HepG2 (cell line): Measurements from ENCODE around the gene FAM219B. TPM values are rescaled to one million over a fixed set of nuclear protein-coding genes. Genes with fewer than 3 reads are reported as not detected.

Experiments used
- ATAC-seq: fragments of 200-7000 bp; cut with Tn5 transposase; 3 replicates; pipeline ENCODE4 v1.9.1; 2020; ENCODE audit warnings: mild to moderate bottlenecking, moderate library complexity
- Bru-seq: library from RNA; stranded (reverse); fragments of 400-500 nt; gene quantifications from one replicate; lab custom pipeline; 2021; lab: Mats Ljungman, UMichigan
- BruChase-seq, 2 experiments: library from RNA; stranded (reverse); fragments of 400-500 nt; gene quantifications; one replicate each; lab custom pipeline; 2021; lab: Mats Ljungman, UMichigan
- BruUV-seq: library from RNA; stranded (reverse); fragments of 400-500 nt; replicated peaks from 2 replicates; lab custom pipeline; 2021; lab: Mats Ljungman, UMichigan
- CTCF ChIA-PET: fragments of 300-600 bp; formaldehyde crosslinking; extraction: SDS; loops from one replicate; lab custom pipeline; 2021; ENCODE audit warnings: low total read pairs, inconsistent platforms, low intra/inter-chr PET ratio; lab: Yijun Ruan, JAX
- POLR2A ChIA-PET: fragments of 350-600 bp; sonication (Branson Sonifier 250); formaldehyde crosslinking; loops from one replicate; lab custom pipeline; 2020; ENCODE audit warnings: antibody characterized with exemption, inconsistent platforms; lab: Yijun Ruan, JAX
- DNase-seq: peaks from one replicate; pipeline ENCODE4 v3.0.0-alpha.2; 2015; ENCODE audit warnings: low spot score
- FAIRE-seq: peaks from 3 replicates; lab custom pipeline; 2011; peaks lifted over from hg19 to GRCh38; lab: Jason Lieb, UNC
- H2AFZ ChIP-seq: one replicate; pipeline ENCODE4 v1.6.1; 2011; ENCODE audit warnings: low read length, inconsistent platforms
- H3K27ac ChIP-seq: fragments of 300-600 bp; 3 replicates; pipeline ENCODE4 v1.8.0; 2011; ENCODE audit warnings: mixed run types, mild to moderate bottlenecking, mixed read lengths, low read length, inconsistent platforms; ENCODE audit not compliant: insufficient read depth; ENCODE audit errors: extremely low read length
- H3K27me3 ChIP-seq, 2 experiments: fragments of 200-600 bp in 1 of 2; 2 replicates in 1 of 2; 3 replicates in 1 of 2; pipeline versions ENCODE4 v1.6.0 to v1.8.0; 2011; ENCODE audit warnings: low read length in 2 of 2, mild to moderate bottlenecking in 2 of 2, moderate library complexity in 2 of 2, inconsistent platforms in 1 of 2; ENCODE audit not compliant: insufficient read depth in 2 of 2, control insufficient read depth in 1 of 2
- H3K36me3 ChIP-seq, 2 experiments: fragments of 200-600 bp in 1 of 2; replicated peaks in 1 of 2; 2 replicates in 1 of 2; 3 replicates in 1 of 2; pipeline versions ENCODE4 v1.5.1 to v1.8.0; 2011; ENCODE audit warnings: low read length in 2 of 2, inconsistent platforms in 1 of 2; ENCODE audit not compliant: insufficient read depth in 2 of 2, control insufficient read depth in 1 of 2
- H3K4me1 ChIP-seq: 2 replicates; pipeline ENCODE4 v1.5.1; 2012; ENCODE audit warnings: low read length, inconsistent platforms; ENCODE audit not compliant: insufficient read depth
- H3K4me2 ChIP-seq: 2 replicates; pipeline ENCODE4 v1.6.0; 2011; ENCODE audit warnings: low read depth, low read length, inconsistent platforms
- H3K4me3 ChIP-seq, 3 experiments: fragments of 200-600 bp in 1 of 3; sonication (generic), shearing (Covaris generic) in 1 of 3; replicated peaks in 1 of 3; 2 replicates each; pipeline ENCODE4 v1.5.1; 2011 to 2016; ENCODE audit warnings: low read length in 3 of 3, inconsistent platforms in 2 of 3, low read depth in 2 of 3, mild to moderate bottlenecking in 2 of 3, control low read depth in 1 of 3, mixed read lengths in 1 of 3; ENCODE audit not compliant: insufficient read depth in 1 of 3
- H3K79me2 ChIP-seq: one replicate; pipeline ENCODE4 v1.6.1; 2011; ENCODE audit warnings: low read length, inconsistent platforms; ENCODE audit not compliant: insufficient read depth
- H3K9ac ChIP-seq: 2 replicates; pipeline ENCODE4 v1.6.0; 2011; ENCODE audit warnings: mild to moderate bottlenecking, low read depth, low read length, inconsistent platforms; ENCODE audit not compliant: insufficient read depth
- H3K9me3 ChIP-seq: 2 replicates; pipeline ENCODE4 v1.5.1; 2012; ENCODE audit warnings: mild to moderate bottlenecking, low read length
- H4K20me1 ChIP-seq: 2 replicates; pipeline ENCODE4 v1.6.0; 2011; ENCODE audit warnings: inconsistent platforms, mild to moderate bottlenecking, low read length, moderate library complexity; ENCODE audit not compliant: insufficient read depth
- ATF7-NPFF ChIP-seq: sonication (generic); formaldehyde crosslinking; IDR thresholded peaks from 2 replicates; pipeline ENCODE4 v1.8.1; 2023; ENCODE audit warnings: mild to moderate bottlenecking, low read depth, missing genetic modification reagents, moderate library complexity
- ISL2 ChIP-seq: sonication (generic); formaldehyde crosslinking; IDR thresholded peaks from 2 replicates; pipeline ENCODE4 v1.5.0; 2020; ENCODE audit warnings: missing genetic modification reagents
- MXD4 ChIP-seq: IDR thresholded peaks from 2 replicates; pipeline ENCODE4 v1.6.1; 2016; ENCODE audit warnings: mild to moderate bottlenecking, missing biosample characterization, missing genetic modification reagents
- MXI1 ChIP-seq: IDR thresholded peaks from 3 replicates; pipeline ENCODE4 v1.6.1; 2012; ENCODE audit warnings: low read depth, low read length, inconsistent platforms, borderline replicate concordance
- ZNF598 ChIP-seq: sonication (generic); formaldehyde crosslinking; IDR thresholded peaks from 2 replicates; pipeline ENCODE4 v1.5.1; 2020; ENCODE audit warnings: mild to moderate bottlenecking, missing genetic modification reagents, borderline replicate concordance
- WGBS: methylation state at CpG from one replicate; pipeline ENCODE4 v1.1.6; 2017; ENCODE audit warnings: low lambda C conversion rate; 5-methylcytosine and 5-hydroxymethylcytosine counted together
- in situ Hi-C: cut with HindIII; loops from 2 replicates; pipeline ENCODE4 v1.10.0; 2017; ENCODE audit warnings: low pct_unique_long_range_greater_than_20kb; ENCODE audit not compliant: extremely low pct_ligation_motif_present
- intact Hi-C: fragments of 100-400 bp; cut with micrococcal nuclease; formaldehyde crosslinking; loops from one replicate; pipeline ENCODE4 v1.10.0; 2022; ENCODE audit not compliant: unreplicated experiment
- long read RNA-seq, 2 experiments: library from RNA in 1 of 2; library from polyadenylated mRNA in 1 of 2; stranded (forward) in 1 of 2; unstranded in 1 of 2; transcript quantifications; one replicate each; pipeline ENCODE4 v2.0.0, GENCODE V29; 2019 to 2022
- polyA minus RNA-seq, 3 experiments: library from RNA; depleted of rRNA, polyadenylated mRNA; stranded (reverse); fragments of >200 nt; gene quantifications; 2 replicates each; pipeline ENCODE4 v1.2.3, GENCODE V29; 2011; ENCODE audit warnings: low replicate concordance in 1 of 3
- polyA plus RNA-seq, 8 experiments: library from polyadenylated mRNA; depleted of rRNA in 3 of 8; stranded (reverse) in 7 of 8; unstranded in 1 of 8; fragments of >200 nt; fragmentation: Illumina TruSeq in 4 of 8; extraction: Trizol in 4 of 8; gene quantifications; 2 replicates each; pipeline versions ENCODE4 v1.2.1 to v1.2.3, GENCODE V29; 2011 to 2016; ENCODE audit warnings: low read depth in 4 of 8, missing spikeins in 1 of 8, mixed read lengths in 1 of 8; ENCODE audit not compliant: insufficient read depth in 1 of 8
- total RNA-seq, 5 experiments: library from RNA; depleted of rRNA; stranded (reverse); fragments of >200 nt; fragmentation: Illumina TruSeq; extraction: Trizol; gene quantifications; 2 replicates each; pipeline ENCODE4 v1.2.3, GENCODE V29; 2016; ENCODE audit warnings: low read depth in 1 of 5
- TF ChIP-seq, protein P1 (sequence below): sonication (generic); formaldehyde crosslinking; IDR thresholded peaks from 2 replicates; pipeline ENCODE4 v1.5.0; 2020; ENCODE audit warnings: mild to moderate bottlenecking, missing genetic modification reagents
- TF ChIP-seq, protein P2 (sequence below): sonication (generic); formaldehyde crosslinking; IDR thresholded peaks from 2 replicates; pipeline ENCODE4 v1.5.1; 2020; ENCODE audit warnings: mild to moderate bottlenecking, missing genetic modification reagents, moderate library complexity

FAM219B gene
- total RNA-seq (2016; rRNA removed; fragmentation: Illumina TruSeq; extraction: Trizol), result 18.0 and 36.6 TPM in 2 replicates
- 14.9 and 16.5 TPM in 2 replicates for total RNA-seq (2016; cell fraction: cytosol; rRNA removed; fragmentation: Illumina TruSeq; extraction: Trizol; ENCODE audit: low read depth)
- 26.3 and 28.5 TPM in 2 replicates for total RNA-seq (2016; cell fraction: insoluble cytoplasmic fraction; rRNA removed; fragmentation: Illumina TruSeq; extraction: Trizol)
- 34.0 and 34.5 TPM in 2 replicates for total RNA-seq (2016; cell fraction: membrane; rRNA removed; fragmentation: Illumina TruSeq; extraction: Trizol)
- total RNA-seq (2016; cell fraction: nucleus; rRNA removed; fragmentation: Illumina TruSeq; extraction: Trizol), result 36.5 and 50.4 TPM in 2 replicates
- 50.2 and 52.3 TPM in 2 replicates for polyA plus RNA-seq (2011; rRNA removed)
- polyA plus RNA-seq (2011; cell fraction: cytosol; rRNA removed), result 28.4 and 30.8 TPM in 2 replicates
- polyA plus RNA-seq (2011; cell fraction: nucleus; rRNA removed), result 176 and 185 TPM in 2 replicates
- 21.6 and 28.8 TPM in 2 replicates for polyA plus RNA-seq (2012)
- 9.6 and 12.3 TPM in 2 replicates for polyA plus RNA-seq (2016; cell fraction: cytosol; fragmentation: Illumina TruSeq; extraction: Trizol; ENCODE audit: low read depth)
- 16.8 and 18.6 TPM in 2 replicates for polyA plus RNA-seq (2016; cell fraction: insoluble cytoplasmic fraction; fragmentation: Illumina TruSeq; extraction: Trizol; ENCODE audit: low read depth)
- 21.3 and 21.8 TPM in 2 replicates for polyA plus RNA-seq (2016; cell fraction: membrane; fragmentation: Illumina TruSeq; extraction: Trizol; ENCODE audit: low read depth)
- 53.3 TPM in 2 replicates for polyA plus RNA-seq (2016; cell fraction: nucleus; fragmentation: Illumina TruSeq; extraction: Trizol; ENCODE audit: insufficient read depth, low read depth)
- polyA minus RNA-seq (2011; rRNA and poly(A)+ RNA removed; ENCODE audit: low replicate concordance), result 48.2 and 65.5 TPM in 2 replicates
- polyA minus RNA-seq (2011; cell fraction: cytosol; rRNA and poly(A)+ RNA removed), result 9.3 and 14.4 TPM in 2 replicates
- polyA minus RNA-seq (2011; cell fraction: nucleus; rRNA and poly(A)+ RNA removed), result 30.9 and 39.9 TPM in 2 replicates
- Bru-seq, nascent RNA, result percentile 78 among the genes with signal in this experiment
- BruChase-seq, experiment 1, labeled RNA remaining after a 6-hour chase, result percentile 80 among the genes with signal in this experiment
- BruChase-seq, experiment 2, labeled RNA remaining after a 2-hour chase, result percentile 82 among the genes with signal in this experiment
- long read RNA-seq, experiment 1, transcript FAM219B-217 (4 exons, 3,219 nt), result major isoform, 6 of 12 reads
- long read RNA-seq, experiment 1, partial matches to known transcripts, result 0 of 12 reads
- long read RNA-seq, experiment 1, other reads (novel, unspliced or antisense), result 2 of 12 reads
- long read RNA-seq, experiment 2, transcript FAM219B-201 (5 exons, 3,550 nt), result major isoform, 7 of 50 reads
- long read RNA-seq, experiment 2, partial matches to known transcripts, result 1 of 50 reads
- long read RNA-seq, experiment 2, other reads (novel, unspliced or antisense), result 37 of 50 reads

GRCh38 chr15:74906450-74907162 is at the start of gene FAM219B:
FAM219B (minus strand) TSS chr15:74906851; CDS start chr15:74906800, 51 bp downstream.
- Histone ChIP-seq H4K20me1 (no peaks in the 10 kb centered on the region), H3K27ac (peak within 1 kb of the TSS; percentile 76), H3K27me3 (no peaks in the 10 kb centered on the region; a peak in 1 of 5 replicates), H3K4me1 (peaks cover 31% of the 10 kb centered on the region), H3K79me2 (peaks cover 16% of the 10 kb centered on the region), H3K36me3 (peaks cover 12 to 32% of the 10 kb centered on the region in 2 experiments), H3K9ac (peak within 1 kb of the TSS; percentile 77), H3K4me3 (peak within 1 kb of the TSS; percentile 85 to 91 (median 88)), H3K9me3 (no peaks in the 10 kb centered on the region), H3K4me2 (peak within 1 kb of the TSS; percentile 93), H2AFZ (peak within 1 kb of the TSS; percentile 33)
- WGBS, result under 1% methylated on average over 27 of the region's 74 CpGs
- POLR2A ChIA-PET, result interaction anchor here (0.6 to 2.5 kb wide), 23 partner anchors 9 to 137 kb away, joined by 3 to 28 read pairs (median 4); partner anchors contain the start of genes COX5A, MPI, PPCDC and SCAMP2
- no TSS peak for BruUV-seq
- FAIRE-seq (no peak), ATAC-seq (peak; percentile 93), DNase-seq (peak; percentile 78)
- intact Hi-C loops (loop anchor here (5.0 kb wide), 1 partner anchor 46 kb away; no protein-coding TSS in a partner anchor), in situ Hi-C loops (no loop called here)
- CTCF ChIA-PET, result interaction anchor here (1.1 kb wide), 1 partner anchor 43 kb away, joined by 3 read pairs; no protein-coding TSS in a partner anchor
- TF ChIP-seq, protein P1, sequence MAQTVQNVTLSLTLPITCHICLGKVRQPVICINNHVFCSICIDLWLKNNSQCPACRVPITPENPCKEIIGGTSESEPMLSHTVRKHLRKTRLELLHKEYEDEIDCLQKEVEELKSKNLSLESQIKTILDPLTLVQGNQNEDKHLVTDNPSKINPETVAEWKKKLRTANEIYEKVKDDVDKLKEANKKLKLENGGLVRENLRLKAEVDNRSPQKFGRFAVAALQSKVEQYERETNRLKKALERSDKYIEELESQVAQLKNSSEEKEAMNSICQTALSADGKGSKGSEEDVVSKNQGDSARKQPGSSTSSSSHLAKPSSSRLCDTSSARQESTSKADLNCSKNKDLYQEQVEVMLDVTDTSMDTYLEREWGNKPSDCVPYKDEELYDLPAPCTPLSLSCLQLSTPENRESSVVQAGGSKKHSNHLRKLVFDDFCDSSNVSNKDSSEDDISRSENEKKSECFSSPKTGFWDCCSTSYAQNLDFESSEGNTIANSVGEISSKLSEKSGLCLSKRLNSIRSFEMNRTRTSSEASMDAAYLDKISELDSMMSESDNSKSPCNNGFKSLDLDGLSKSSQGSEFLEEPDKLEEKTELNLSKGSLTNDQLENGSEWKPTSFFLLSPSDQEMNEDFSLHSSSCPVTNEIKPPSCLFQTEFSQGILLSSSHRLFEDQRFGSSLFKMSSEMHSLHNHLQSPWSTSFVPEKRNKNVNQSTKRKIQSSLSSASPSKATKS (CRISPR knock-in tag), result no peak
- TF ChIP-seq MXD4 (CRISPR knock-in tag) (peak; percentile 74), ZNF598 (CRISPR knock-in tag) (no peak), MXI1 (peak; percentile 48; the same call in 1 of the 3 replicates), ATF7-NPFF (CRISPR knock-in tag) (peak; percentile 78), ISL2 (CRISPR knock-in tag) (0 out of 2 replicates have a peak, but pooled peaks have one; percentile 20)
- TF ChIP-seq, protein P2, sequence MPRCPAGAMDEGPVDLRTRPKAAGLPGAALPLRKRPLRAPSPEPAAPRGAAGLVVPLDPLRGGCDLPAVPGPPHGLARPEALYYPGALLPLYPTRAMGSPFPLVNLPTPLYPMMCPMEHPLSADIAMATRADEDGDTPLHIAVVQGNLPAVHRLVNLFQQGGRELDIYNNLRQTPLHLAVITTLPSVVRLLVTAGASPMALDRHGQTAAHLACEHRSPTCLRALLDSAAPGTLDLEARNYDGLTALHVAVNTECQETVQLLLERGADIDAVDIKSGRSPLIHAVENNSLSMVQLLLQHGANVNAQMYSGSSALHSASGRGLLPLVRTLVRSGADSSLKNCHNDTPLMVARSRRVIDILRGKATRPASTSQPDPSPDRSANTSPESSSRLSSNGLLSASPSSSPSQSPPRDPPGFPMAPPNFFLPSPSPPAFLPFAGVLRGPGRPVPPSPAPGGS, result peak; percentile 84; the same call in 1 of the 2 replicates
